Medulla oblongata (tissue), 1 donor: ENCODE measurements around the gene RALB.
"Not testable (repeated sequence)": the region's sequence is repeated elsewhere in the genome, so short reads cannot be mapped to it uniquely, and the experiment has no call there.

ENCODE experiments used
- DNase-seq: peaks from one replicate; pipeline ENCODE4 v3.0.0-alpha.2; 2015; ENCODE audit errors: extremely low spot score

RALB gene

DNA sequence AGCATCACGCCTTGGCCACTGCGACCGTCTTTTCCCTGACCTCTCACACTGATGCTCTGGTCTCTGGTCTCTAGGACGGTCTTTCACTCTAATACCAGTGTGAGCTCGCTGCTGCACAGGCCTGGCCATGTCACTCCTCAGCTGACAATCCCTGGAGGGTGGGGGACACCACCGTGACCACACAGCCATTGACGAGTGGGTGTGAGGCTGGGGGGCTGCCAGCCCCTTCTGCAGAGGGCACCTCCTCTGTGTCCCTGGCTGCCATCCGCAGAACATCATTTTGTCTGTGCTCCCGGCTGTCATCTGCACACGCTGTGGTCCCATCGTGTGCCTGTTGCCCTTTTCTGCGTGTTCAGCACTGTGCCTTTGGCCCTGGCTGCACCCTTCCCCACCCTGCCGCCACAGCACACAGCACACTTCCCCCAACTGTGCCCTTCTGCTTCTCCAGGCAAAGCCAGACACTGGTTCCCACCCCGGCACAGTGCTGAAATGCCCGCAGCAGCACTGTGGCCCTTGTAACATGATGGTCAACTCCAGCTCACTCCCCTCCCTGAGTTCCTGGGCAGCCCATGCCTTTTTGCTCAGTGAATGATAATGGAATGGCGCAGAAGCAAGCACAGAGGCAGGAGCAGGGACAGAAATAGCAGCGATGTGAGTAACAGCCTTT is 62.8 kb downstream of the RALB start:
- DNase-seq: no peak

DNA sequence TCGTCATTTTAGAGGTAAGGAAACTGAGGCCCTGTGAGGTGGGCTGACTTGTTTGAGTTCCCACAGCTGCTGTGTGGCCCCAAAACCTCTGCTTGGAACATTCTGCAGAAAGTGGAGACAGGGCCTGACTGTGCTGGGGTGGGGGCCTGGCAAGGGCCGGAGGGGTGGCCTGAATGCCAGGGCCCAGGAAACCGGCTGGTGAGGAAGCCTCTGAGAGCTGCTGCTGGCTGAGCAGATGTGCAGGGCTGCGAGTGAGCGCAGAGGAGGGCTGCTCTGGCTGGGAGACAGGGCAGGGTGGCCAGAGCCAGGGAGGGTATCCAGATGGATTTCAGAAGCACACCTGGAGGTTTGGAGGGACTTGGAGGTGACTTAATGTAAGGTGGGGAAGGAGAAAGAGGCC is 63.4 kb downstream of the RALB start:
- DNase-seq: no peak

DNA sequence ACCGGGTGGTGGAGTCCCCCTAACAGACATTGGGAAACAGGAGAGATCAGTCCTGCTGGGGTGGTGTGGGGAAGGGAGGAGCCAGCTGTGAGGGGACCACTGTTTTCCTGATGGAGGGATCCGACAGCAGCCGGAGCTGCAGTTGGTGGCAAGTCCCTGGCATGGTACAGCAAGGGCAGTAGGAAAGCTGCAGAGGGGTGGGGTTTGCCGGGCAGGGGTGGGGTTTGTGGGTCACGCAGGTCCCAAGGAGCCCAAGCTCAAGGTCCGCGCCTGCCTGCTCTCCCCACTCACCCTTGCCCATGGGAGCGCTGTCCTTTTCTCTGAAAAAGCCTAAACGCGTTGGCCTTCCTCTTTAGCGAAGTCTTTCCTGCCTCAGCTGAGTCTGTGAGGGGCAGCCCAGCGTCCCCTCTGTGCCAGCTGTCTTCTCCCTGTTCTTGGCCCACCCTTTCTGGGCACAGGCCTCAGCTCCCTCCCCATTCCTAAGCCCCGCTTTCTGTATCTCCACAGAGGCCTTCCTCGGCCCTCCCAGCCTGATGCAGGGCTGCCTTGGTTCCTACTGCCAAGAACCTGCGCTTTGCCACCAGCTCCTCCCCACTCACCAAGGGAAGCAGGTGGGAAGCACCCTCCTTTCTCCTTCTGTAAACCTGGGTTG is 64.0 kb downstream of the RALB start:
- DNase-seq: no peak

DNA sequence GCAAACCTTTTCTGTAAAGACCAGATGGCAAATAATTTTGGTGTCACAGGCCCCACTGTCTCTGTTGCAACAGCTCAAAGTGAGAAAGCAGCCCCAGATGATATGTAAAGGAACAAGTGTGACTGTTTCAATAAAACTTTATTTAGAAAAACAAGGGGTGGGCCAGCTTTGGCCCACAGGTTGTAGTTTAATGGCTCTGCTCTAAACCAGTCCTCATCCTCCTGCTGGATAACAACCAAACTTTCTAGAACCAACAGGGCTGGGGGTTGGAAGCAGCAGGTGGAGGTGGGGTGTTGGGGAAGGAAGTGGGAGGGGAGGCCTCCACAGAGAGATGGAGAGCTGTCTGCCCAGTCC is 64.5 kb downstream of the RALB start:
- no peak for DNase-seq

DNA sequence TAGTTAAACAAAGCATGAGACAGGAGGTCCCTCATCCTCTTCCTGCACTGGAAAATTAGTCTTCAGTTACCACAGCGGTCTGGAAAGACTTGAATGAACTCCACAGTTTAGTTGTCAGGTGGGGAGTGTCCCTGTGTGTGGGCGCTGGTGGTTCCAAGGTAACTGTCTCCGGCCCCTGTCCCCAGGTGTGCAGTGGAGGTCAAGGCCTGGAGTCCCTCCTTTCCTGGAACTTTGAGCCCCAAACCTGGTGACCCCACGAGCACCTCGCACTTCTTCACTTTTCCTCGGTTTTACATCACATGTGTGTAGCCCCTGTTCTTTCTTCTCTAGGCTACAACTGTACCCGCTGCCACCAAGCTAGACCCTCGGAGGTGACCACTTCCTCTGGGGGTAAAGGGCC is 65.3 kb downstream of the RALB start:
- no peak for DNase-seq

DNA sequence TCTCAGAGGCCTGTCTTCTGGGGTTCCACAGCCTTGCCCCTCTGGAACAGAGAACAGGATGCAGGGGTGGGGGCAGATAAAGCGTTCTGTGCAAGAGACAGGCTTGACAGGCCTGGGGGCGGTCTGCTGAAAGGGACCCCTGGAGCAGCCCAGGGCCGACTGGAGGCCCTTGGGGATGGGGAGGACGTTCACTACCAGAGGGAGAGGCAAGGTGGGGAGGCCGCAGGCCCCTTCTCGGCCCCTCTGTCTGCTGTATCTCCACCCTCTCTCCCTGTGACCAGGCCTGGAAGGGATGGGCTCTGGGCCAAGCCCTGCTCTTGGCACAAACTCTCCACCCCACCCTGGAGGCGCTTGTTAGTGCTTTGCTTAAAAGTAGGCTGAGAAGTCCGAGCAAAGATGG is 66.0 kb downstream of the RALB start:
- DNase-seq: no peak

DNA sequence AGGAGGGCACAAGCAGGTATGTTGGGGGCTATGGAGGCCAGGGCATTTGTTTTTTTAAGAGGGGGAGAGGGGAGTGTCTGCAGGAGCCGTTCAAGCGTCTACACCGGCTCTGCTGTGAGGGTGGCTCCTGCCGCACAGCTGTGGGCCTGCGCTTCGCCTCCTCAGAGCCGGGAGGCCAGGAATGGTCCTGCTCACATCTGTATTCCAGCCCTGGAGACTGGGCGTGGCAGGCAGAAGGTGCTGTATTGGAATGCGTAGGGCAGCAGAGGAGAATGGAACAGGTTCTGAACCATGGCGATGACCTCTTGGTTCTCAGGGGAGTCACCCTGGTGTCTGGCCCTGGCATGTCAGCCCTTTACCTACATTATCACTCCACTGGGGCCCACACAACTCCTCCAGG is 66.5 kb downstream of the RALB start:
- no peak for DNase-seq

DNA sequence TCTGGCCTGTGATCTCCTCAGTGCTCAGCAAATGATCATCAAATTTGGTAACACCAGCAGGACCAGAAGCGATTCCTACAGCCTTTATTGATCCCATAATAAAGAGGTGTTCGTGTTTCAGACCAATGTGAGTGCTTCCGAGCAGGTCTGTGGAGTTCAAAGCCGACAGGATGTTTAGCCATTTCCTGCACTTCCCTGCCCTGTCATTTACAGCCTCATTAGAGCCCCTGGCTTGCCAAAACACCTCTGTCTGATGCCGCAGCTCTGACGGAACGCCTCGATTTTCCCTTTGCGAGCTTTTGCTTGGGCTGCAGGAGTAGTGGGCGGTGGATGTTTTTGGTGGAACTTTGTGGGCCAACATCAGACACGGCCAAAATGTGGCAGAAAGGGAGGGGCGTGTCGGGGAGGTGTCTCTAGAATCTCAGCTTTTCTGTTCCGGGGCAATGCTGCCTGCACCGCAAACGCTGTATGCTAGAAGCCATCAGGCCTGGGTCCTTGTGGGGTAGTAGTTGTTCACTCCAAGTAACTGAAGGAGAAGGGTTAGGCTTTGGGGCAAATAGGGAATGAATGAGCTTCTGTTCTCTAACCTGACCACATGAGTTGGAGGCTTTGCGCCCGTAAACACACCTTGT is 67.2 kb downstream of the RALB start:
- DNase-seq: no peak

DNA sequence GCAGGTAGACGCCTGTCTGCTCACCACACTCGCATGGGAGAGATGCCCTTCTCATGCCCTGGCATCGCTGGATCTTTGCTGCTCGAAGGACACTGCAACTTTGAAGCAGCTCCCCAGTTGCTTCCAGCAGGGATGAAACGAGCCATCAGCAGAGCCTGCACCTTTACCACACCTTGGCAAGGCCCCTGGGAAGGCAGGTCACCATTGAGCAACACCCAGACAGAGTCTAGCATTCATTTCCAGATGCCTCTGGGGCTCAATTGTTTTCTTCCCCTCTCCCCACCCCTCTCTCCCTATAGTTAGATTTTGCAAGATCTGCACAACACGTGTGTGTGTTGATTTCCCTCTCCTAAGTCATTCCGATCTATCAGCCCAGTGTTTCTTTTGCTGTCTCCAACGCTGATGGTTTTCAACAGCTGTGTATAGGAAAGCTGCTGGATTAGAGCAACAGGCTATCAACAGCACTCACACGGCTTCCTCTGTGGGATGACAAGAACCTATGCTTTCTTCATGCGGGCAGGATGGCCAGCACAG is 67.7 kb downstream of the RALB start:
- no peak for DNase-seq

DNA sequence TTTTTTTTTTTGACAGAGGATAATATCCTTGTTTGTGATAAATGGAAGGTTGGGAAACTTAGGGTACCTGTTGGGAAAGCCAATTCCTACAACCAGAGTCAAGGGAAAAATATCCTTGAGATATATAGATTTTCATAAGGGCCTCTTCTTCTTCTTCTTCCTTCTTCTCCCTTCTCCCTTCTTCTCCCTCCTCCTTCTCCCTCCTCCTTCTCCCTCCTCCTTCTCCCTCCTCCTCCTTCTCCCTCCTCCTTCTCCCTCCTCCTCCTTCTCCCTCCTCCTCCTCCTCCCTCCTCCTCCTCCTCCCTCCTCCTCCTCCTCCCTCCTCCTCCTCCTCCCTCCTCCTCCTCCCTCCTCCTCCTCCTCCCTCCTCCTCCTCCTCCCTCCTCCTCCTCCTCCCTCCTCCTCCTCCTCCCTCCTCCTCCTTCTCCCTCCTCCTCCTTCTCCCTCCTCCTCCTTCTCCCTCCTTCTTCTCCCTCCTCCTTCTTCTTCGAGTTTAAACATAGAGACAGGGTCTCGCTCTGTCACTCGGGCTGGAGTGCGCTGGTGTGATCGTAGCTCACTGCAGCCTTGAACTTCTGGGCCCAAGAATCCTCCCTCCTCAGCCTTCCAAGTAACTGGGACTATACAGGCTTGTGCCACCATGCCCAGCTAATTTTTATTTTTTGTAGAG is 68.4 kb downstream of the RALB start:
- not testable (repeated sequence) for DNase-seq

DNA sequence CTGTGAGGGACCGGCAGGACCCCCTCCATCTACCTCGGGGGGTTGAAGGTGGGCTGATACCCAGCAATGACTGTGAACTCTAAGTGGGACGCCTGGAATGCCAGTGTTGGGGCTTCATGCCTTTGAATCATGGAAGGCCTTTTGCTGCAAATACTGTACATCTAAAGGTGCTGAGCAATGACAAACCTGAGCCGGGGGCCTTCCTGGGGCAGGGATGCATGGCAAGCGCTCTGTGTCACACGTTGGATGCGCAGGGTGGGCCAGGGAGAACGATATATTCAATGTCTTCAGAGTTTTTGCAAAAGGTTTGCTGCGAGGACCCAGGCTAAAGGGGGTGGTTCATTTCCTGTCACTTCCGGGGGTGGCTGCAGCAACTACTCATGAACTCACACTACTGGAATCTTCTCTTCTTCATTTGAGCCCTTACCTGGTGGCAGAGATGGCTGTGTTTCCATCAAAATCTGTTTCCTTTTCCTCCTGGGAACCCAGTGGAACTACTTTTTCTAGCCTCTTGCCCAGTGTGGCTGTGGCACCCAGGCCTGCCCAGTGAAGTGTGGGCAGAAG is 69.2 kb downstream of the RALB start:
- no peak for DNase-seq

DNA sequence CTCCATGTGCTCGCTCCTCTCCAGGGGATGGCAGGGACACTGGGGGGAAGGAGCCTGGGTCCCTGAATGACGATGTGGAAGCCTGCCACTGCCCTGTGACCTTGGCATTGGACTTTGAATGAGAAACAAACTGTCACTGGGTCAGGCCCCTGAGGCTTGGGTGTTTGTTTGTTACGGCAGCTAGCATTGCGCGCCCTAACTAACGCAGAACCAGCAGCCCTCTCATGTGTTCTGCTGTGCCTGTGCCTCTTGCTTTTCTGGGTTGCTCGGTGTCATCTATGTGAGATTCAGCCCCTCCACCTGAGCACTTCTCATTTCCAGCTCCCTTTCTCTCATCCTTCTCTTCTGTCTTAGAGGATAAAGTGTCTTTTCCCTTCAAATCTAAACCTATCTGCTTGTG is 69.7 kb downstream of the RALB start:
- no peak for DNase-seq

DNA sequence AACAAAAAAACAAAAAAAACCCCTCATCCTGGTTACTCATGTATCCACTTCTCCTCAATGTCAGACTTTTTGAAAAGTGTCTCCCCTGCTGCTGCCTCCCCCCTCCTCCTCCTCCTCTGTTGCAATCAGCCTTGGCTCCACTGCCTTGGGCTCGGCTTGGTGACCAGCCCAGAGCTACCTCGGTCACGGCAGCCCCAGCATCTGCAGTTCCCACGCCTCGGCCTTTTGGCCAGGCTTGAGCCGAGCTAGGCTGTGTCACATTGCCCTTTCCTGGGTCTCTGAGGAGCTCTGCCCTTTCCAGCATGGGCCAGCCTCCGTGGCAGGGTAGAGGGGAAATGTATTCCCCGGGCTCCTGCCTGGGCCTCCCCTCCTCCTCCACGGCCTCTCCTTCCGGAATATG is 70.6 kb downstream of the RALB start:
- DNase-seq: no peak

DNA sequence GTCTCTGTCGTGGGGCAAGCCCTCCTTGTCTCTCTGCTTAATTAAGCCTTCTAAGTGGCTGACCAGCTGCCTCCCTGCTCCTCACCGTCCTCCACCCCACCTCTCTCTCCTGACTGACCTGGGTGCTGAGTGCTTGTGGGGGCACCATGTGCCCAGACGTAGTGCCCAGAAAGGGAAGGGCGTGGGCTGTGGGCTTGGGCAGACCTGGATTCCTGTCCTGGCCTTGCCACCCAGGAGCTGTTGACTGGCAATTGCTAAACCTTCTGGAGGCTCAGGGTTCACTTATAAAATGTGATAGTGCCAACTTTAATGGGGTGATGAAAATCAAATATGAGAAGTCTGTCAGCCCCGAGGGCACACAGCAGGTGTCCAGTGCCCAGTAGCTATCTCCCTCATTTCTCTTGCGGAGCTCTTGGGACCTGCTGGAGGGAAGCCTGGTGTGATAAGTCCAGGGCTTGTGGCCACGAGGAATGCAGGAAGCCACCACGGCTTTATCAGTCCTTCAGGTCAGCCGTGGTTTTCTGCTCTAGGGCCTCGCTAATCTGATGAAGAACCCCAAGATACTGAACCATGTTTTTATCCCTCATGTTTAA is 71.3 kb downstream of the RALB start:
- DNase-seq: no peak

DNA sequence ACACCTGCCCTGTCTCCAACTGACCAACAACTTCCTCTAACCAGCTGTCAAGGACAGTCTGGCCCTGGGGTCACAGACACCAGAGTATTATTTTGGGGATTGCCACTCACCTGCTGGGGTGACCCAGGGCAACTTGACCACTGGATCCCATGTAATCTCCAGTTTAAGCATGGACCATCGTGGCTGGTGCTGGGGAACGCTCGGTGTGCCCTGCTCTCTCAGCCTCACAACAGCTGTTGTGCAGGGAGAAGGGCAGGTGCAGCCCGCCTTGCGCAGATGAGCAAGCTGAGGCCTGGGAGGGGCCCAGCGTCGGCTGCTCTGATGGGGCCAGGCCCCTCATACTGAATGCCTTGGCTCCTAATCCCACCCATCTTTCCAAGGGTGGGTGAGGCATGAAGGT is 72.3 kb downstream of the RALB start:
- DNase-seq: no peak

DNA sequence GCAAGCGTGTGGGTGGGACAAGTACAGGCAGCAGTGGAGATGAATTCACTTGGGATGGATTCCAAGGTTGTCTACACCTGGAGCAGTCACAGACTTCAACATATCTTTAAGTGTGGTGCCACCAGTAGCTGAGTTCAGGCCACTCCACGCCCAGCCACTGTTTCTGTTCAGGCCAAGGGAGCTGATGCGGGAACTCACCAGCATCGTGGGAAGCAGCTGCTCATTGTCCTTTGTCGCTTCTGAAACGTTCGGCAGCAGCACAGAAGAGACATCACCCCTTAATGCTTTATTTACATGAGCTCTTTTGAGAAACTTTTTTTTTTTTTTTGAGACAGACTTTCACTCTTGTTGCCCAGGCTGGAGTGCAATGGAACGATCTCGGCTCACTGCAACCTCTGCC is 73.4 kb downstream of the RALB start:
- DNase-seq: no peak

DNA sequence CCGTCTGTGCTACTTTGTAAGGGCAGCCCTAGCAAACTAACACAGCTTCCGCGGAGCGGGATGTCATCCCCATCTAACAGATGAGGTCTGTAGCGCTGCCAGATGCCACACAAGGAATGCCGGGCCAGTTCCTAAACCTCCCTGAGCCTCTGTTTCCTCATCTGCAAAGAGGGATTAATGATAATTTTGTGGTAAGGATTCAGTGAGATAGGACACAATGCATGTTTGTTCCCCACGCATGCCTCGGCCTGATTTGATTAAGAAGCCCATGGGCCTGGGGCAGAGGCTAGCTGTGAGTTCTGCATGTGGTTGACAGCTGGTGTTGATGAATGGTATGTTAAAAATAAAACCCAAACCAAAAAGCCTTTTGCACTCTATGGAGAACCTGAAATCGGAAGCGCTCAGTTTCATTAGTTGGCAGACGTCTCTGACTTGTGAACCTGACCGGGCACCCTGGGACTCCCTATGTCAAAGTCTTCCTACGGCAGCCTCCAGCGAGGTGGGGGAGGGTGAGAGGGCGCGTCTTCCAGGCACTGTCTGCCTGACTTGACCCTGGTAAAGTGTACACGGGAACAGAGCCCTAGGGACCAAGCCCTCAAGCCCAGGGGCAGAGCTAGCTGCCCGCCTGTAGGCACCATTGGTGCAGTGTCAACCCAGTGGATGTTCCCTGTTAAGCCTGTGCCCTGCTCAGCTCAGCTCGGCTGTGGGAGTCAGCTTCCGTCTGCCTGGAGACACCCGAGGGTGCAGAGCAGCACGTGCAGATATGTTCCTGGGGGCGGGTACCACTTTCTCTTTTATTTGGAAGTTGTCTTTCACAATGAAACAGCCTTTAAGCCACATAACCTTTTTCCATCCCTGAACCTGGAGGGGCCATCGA is 78.5 kb downstream of the RALB start:
- no peak for DNase-seq

DNA sequence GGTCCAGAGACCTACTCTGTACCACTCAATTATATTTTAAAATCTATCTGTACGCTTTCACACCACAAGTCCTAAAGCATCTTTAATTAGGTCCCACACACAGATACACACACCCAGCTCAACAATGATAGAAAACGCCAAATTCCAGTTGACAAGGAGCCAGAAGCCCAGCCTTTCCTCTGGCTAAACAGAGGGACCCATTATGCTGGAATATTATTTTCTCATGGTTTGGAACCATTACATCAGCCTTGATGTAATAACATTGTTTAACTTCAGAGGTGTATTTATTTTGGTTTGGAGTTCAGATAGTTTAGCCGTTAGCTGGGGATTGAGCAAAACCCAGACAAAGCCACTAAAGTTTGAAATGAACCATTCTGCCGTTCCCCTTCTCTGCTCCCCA is 79.3 kb downstream of the RALB start:
- no peak for DNase-seq

DNA sequence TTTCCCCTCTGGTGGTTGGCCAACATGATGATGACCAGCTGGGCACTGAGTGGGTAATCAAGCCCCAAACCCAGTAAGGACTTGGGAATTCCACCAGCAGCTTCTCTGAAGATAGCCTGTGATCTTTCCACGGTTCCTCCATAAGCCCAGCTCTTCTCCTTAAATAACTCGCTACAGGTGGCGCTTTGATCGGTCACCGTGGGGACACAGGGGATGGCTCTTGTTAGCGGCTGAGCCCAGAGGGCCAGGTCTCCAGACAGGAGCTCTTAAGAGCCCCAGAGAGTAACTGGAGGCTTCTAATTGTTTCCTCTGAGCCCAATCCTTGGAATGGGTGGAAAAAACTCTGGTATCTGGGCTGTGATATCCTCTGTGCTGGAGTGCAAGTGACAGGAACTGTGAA is 79.7 kb downstream of the RALB start:
- no peak for DNase-seq

DNA sequence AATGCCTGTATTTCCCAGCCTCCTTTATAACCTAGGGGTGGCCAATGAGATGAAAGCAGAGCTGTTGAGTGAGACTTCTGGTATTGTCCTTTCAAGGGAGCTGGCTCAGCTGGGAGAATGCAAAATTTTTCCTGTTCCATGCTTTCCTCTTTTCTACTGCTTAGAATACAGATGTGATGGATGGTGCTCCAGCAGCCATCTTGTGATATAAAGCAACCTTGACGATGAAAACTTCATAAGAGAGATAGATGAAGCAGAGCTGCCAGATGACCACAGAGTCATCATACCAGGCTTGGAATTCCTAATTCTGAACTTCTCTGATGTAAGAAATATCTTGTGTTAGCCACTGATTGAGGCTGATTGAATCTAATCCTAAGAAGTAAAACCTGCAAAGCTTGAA is 81.4 kb downstream of the RALB start:
- DNase-seq: no peak

DNA sequence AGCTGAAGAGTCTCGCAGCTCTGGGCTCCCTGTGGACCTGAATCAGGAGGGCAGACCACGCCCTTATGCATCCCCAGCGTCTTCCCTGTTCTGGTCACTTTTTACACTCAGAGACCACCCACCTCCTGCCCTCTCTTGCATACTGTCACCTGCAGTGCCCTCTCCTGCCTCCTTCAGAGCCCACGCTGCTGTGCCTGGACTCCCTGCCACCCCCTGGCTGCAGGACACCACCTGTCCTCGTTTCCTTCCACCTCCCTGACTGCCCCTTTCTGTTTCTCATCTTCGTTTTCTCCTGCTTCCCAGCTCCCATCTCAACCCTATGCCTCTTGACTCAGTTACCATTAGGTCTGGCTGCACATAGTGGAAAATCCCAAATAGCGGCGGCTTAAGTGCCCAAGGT is 84.1 kb downstream of the RALB start:
- DNase-seq: no peak
